GM18858 (cell line): ENCODE data around the gene ZSCAN2.

Experiments used
- ATAC-seq: cut with Tn5 transposase; IDR thresholded peaks from one replicate; pipeline ENCODE4 v1.9.1; 2021; ENCODE audit not compliant: unreplicated experiment

ZSCAN2 gene

GRCh38 chr15:84668221-84668982 lies 67.6 kb downstream of the ZSCAN2 start:
- ATAC-seq, result no peak

GRCh38 chr15:84669726-84670125 lies 68.9 kb downstream of the ZSCAN2 start:
- no peak for ATAC-seq

DNA sequence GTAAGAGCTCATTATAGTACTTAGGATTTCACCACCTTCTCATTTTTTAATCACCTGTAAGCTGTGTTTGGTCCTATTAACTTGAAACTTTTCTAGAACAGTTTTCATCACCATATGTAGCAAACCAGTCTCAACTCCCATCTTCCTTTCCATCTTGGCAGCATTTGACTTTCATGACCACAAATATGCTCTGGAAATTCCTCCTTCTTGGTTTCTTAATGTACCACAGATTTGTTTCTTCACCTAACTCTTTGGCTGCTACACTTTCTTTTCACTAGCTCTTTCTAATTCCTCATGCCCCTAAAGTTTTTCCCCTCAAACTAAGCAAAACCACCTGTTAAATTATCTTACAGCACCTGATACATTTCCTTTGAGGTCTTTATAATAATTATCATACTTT lies 70.4 kb downstream of the ZSCAN2 start:
- no peak for ATAC-seq
